CD1c-positive myeloid dendritic cell (primary cell): Measurements from ENCODE around the gene PTPRH.
"Not testable (repeated sequence)": the region's sequence is repeated elsewhere in the genome, so short reads cannot be mapped to it uniquely, and the experiment has no call there.

Experiments
- DNase-seq: peaks from one replicate; pipeline ENCODE4 v3.0.0-alpha.2; 2016; ENCODE audit errors: extremely low spot score

The PTPRH gene

GRCh38 chr19:55179606-55180484 is 29.5 kb downstream of the PTPRH start, which contains the start of gene SYT5:
SYT5 (minus strand) TSS chr19:55180289; CDS start chr19:55179041, 1,248 bp downstream.
- DNase-seq: peak; percentile 68

- DNase-seq: peak; percentile 91
Observed at GRCh38 chr19:55178781-55179599, 30.3 kb downstream of the PTPRH start.

GRCh38 chr19:55176076-55176475 is 33.2 kb downstream of the PTPRH start:
- DNase-seq: no peak

- no peak for DNase-seq
Observed at GRCh38 chr19:55175117-55175867, 34.0 kb downstream of the PTPRH start.

- no peak for DNase-seq
Observed at GRCh38 chr19:55174425-55175116, 34.7 kb downstream of the PTPRH start.

GRCh38 chr19:55173714-55174409 is 35.4 kb downstream of the PTPRH start:
- peak; percentile 20 for DNase-seq

GRCh38 chr19:55173186-55173713 is 36.1 kb downstream of the PTPRH start:
- no peak for DNase-seq

GRCh38 chr19:55172741-55173140 is 36.6 kb downstream of the PTPRH start:
- no peak for DNase-seq

- DNase-seq: not testable (repeated sequence)
Observed at GRCh38 chr19:55172318-55172717, 37.0 kb downstream of the PTPRH start.

GRCh38 chr19:55171440-55171839 is 37.9 kb downstream of the PTPRH start:
- DNase-seq: no peak

- no peak for DNase-seq
Observed at GRCh38 chr19:55169136-55169535, 40.2 kb downstream of the PTPRH start.

GRCh38 chr19:55166530-55167268 is 42.6 kb downstream of the PTPRH start, which contains the start of gene DNAAF3:
DNAAF3 (minus strand) TSS chr19:55166613; CDS start chr19:55166413, 200 bp downstream.
- DNase-seq: peak; percentile 86

- peak; percentile 52 for DNase-seq
Observed at GRCh38 chr19:55165952-55166529, 43.3 kb downstream of the PTPRH start.

- no peak for DNase-seq
Observed at GRCh38 chr19:55161571-55162322, 47.6 kb downstream of the PTPRH start.

GRCh38 chr19:55160986-55161365 is 48.3 kb downstream of the PTPRH start:
- no peak for DNase-seq

- DNase-seq: peak; percentile 94
Observed at GRCh38 chr19:55160128-55160985, 48.9 kb downstream of the PTPRH start.
